Activated CD4-positive, alpha-beta T cell treated with anti-CD3 and anti-CD28 coated beads, Interleukin-2, amount 50 U/mL, for 48 hours (primary cell): Measurements from ENCODE around the gene ARHGAP33.
"Not testable (repeated sequence)": the region's sequence is repeated elsewhere in the genome, so short reads cannot be mapped to it uniquely, and the experiment has no call there.

Source experiments
- DNase-seq, 2 experiments: peaks; one replicate each; pipeline ENCODE4 v3.0.0-alpha.2; 2020

ARHGAP33 gene

DNA sequence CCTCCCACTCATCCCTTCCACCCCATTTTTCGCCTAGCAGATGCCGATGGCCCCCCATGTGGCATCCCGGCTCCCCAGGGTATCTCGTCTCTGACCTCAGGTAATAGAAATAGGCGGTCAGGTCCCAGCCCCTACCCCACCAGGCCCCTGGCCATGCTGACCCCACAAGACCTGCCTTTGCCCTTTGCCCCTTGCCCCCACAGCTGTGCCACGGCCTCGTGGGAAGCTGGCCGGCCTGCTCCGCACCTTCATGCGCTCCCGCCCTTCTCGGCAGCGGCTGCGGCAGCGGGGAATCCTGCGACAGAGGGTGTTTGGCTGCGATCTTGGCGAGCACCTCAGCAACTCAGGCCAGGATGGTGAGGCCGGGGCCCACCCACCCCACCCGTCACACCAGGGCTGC is 5.4 kb downstream of the ARHGAP33 start:
- DNase-seq = no peak

DNA sequence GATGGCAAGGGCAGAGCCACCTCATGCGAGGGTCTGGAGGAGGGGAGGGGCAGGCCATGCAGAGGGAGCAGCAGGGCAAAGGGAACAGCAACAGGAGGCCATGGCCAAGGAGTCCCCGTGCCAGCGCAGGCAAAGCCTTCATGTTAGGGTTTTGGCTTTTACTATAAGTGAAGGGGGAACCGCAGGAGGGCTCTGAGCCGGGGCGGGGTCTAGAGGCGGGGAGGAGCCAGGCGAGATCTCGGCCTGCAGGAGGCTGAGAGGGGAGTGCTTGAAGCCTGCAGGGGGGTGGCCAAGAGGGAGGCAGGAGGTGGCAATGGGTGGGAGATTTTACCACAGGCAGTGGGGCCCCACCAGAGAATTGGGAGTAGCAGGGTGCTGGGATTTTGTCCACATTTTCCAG is 6.3 kb downstream of the ARHGAP33 start:
- DNase-seq = no peak

- no peak for DNase-seq
Measured at GRCh38 chr19:35782589-35782988, 7.2 kb downstream of the ARHGAP33 start.

DNA sequence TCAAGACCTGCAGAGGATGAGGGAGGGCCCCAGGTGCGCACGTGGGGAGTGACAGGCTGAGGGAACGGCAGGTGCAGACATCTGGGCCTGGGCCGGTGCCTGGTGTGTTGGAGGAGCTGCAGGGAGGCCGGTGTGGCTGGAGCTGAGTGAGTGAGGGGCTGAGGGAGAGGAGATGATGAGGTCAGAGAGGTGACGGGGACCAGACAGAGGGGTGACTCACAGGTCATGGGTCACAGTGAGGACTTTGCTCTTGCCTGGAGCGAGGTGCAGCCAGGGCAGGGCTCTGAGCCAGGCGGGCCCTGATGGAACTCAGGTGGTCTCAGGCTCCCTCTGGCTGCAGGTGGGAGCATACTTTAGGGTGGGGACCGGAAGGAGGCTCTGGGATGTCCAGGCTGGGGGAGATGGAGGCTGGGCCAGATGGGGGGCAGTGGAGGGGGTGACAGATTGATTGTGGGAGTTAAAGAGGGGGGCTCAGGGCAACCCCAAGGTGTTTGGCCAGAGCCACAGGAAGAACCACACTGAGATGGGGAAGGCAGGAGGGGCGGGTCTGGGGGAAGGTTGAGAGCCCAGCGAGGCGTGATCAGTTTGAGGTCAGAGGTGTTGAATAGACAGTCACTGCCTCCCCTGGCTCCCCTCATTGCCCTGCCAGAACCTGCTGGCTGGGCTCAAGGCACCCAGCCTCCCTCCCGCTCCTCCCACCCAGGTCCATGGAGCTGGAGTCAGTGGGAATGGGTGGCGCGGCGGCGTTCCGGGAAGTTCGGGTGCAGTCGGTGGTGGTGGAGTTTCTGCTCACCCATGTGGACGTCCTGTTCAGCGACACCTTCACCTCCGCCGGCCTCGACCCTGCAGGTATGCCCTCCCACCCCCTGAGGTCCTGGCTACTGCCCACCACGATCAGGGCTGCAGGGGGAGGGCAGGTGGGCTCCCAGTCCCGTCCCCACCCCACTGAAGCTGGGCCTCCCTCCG is 8.4 kb downstream of the ARHGAP33 start:
- no peak for DNase-seq

- DNase-seq = no peak
Measured at GRCh38 chr19:35784503-35785338, 9.4 kb downstream of the ARHGAP33 start.

DNA sequence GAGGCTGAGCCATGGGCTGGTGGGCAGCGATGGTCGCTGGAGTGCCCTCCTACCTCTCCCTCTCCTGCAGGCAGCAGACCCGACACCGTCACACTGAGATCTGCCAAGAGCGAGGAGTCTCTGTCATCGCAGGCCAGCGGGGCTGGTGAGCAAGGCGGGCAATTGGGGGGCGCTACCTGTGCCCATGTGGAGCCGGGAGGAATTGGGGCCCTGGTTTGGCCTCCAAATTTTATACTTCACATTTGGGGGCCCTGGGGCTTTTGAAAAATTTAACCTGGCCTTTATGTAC is 9.9 kb downstream of the ARHGAP33 start:
- DNase-seq = no peak

GRCh38 chr19:35786299-35787160 is 11.2 kb downstream of the ARHGAP33 start:
- DNase-seq = no peak

DNA sequence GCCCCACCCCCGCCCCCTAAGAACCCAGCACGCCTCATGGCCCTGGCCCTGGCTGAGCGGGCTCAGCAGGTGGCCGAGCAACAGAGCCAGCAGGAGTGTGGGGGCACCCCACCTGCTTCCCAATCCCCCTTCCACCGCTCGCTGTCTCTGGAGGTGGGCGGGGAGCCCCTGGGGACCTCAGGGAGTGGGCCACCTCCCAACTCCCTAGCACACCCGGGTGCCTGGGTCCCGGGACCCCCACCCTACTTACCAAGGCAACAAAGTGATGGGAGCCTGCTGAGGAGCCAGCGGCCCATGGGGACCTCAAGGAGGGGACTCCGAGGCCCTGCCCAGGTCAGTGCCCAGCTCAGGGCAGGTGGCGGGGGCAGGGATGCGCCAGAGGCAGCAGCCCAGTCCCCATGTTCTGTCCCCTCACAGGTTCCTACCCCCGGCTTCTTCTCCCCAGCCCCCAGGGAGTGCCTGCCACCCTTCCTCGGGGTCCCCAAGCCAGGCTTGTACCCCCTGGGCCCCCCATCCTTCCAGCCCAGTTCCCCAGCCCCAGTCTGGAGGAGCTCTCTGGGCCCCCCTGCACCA is 11.9 kb downstream of the ARHGAP33 start:
- DNase-seq = no peak

DNA sequence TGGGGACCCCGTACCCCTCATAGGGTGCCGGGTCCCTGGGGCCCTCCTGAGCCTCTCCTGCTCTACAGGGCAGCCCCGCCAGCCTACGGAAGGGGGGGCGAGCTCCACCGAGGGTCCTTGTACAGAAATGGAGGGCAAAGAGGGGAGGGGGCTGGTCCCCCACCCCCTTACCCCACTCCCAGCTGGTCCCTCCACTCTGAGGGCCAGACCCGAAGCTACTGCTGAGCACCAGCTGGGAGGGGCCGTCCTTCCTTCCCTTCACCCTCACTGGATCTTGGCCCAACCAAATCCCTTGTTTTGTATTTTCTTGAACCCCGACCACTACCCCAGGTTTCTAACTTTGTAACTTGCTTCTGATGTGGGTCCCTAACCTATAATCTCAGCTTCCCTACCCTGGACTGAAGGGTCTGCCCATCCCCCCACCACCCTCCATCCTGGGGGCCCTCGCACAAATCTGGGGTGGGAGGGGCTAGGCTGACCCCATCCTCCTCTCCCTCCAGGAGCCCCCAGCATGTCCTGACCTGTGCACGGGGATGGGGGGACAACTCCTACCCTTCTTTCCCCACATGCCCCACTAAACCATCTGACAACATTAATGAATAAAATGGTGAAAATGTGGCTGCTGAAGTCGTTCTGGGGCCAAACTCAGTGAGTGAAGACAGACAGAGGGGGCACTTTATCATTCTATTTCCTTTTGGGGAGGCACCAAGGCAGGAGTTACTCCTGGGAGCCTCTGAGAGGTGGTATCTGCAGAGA is 13.0 kb downstream of the ARHGAP33 start:
- DNase-seq = no peak

GRCh38 chr19:35789195-35789977 is 14.0 kb downstream of the ARHGAP33 start:
- no peak for DNase-seq

- no peak for DNase-seq
Measured at GRCh38 chr19:35789978-35790944, 14.9 kb downstream of the ARHGAP33 start.

DNA sequence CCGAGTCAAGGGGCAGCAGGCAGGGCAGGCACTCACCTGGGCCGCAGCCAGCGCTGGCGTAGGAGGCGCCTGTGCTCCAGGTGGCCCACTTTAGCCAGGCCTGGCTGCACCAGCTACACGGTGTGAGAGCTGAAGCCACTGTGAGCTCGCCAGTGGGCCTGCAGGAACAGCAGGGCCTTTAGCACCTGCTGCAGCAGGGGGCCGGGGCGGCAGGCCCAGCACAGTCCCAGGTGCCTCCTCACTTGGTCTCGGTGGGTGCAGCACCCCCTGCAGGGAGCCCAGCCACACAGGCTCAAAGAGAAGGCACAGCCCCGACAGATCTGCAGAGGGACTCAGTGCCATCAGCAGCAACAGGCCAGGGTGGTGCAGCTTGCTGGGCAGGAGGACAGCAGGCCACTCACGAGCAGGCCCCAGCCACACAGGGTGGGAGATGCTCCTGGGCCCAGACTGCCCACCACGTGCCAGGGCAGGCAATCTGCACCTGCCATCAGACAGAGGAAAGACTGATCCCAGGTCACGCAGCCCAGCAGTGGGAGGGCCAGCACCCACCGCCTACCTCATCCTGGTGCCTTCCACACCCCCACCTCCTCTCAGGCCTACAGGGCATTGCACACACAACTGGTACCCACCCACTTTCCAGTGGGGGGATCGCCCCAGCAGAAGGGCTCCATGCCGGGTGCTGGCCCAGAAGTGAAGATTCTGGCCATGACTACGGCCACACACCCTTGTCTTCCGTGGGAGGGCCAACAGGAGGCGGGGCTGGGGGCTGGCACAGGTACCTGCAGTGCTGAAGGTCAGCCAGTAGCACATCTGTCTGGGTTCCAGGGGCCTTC is 15.8 kb downstream of the ARHGAP33 start:
- peak in 1 of 2 experiments; percentile 16 for DNase-seq

DNA sequence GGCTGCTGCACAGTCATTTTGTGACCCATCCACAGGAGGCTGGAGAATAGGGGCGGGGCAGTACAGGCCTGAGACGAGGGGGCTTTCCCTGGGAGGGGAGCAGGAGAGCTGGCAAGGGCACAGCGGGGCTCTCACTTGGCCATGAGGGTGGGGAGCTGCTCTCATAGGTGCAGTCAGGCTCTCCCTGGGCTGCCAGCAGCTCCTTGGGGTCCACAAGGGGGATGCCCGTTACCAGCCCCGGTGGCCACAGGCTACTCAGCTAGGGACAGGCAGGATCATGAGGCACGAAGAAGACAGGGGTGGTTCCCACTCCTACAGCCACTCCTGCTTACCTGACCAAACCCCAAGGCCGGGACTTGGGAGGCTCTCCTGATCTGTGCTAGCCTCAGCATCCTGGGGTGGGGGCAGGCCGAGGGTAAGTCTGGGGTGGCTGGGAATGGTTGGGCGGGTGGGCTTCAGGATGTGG is 16.5 kb downstream of the ARHGAP33 start:
- DNase-seq = no peak

- DNase-seq = no peak
Measured at GRCh38 chr19:35792312-35792711, 16.9 kb downstream of the ARHGAP33 start.

DNA sequence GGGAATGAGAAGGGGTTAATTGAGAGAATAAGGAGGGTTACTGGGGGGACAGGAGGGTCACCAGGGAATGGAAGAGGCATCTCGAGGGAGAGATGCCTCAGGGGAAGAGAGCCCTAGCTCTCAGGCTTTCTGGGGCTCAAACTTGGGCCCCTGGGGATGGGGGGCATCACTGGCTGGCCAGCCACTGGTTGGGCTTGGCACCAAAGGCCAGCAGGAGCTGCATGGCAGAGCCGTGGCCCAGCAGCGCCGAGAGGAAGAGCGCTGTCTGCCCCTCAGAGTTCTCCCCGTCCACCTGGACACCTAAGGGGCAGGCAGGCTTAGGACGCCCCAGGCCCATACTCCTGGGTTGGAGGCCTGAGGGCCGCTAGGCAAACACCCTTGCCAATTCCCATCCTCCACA is 17.5 kb downstream of the ARHGAP33 start:
- no peak for DNase-seq

DNA sequence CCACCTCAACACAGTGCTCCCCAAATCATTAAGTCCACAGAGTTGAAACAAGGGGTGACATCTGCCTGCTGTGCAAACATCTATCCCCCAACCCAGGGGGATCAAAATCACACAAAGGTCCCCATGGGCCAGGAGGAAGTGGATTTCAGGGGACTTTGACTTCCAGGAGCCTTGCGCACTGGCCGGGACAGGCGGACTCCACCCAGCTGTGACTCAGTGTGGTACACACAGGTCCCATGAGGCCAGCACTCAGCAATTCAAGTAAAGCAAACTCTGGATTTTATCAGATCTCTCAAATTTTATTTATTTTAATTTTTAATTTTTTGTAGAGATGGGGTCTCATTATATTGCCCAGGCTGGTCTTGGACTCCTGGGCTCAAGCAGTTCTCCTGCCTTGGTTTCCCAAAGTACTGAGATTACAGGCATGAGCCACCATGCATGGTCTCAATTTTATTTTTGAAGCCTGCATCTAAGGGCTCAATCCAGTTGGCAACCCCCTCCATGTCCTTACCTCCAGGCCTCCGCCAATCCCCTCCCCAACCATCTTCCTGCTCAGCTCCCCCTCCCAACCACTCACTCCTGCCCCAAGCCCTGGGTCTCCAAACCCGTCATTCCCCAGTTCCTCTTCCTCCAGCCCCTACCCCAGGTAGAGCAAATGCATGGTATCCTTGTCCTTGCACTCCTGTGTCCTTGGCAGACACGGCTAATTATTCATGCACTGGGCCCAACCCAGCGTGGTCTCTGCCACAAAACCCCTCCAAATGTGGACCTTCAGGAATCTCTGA is 18.2 kb downstream of the ARHGAP33 start:
- no peak for DNase-seq

DNA sequence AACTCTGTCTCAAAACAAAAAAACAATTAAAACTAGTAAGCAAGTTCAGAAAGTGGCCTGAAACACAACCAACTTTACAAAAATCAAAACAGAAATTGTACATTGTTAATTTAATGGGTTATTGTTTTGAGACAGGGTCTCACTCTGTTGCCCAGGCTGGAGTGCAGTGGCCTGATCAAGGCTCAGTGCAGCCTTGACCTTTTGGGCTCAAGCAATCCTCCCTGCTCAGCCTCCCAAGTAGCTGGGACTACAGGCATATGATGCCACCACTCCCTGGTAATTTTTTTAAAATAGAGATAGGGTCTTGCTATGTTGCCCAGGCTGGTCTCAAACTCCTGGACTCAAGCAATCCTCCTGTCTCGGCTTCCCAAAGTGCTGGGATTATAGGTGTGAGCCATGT is 20.2 kb downstream of the ARHGAP33 start:
- DNase-seq = not testable (repeated sequence)
